HG03469 (cell line): ENCODE results near the gene TBX3.

Experiments used
- ATAC-seq: cut with Tn5 transposase; IDR thresholded peaks from one replicate; pipeline ENCODE4 v1.9.1; 2021; ENCODE audit warnings: mild to moderate bottlenecking, moderate library complexity, moderate number of reproducible peaks; ENCODE audit not compliant: unreplicated experiment

The TBX3 gene

GRCh38 chr12:114668886-114669288 lies 15.1 kb downstream of the TBX3 start:
- no peak for ATAC-seq

- ATAC-seq, result no peak
Observed at GRCh38 chr12:114668151-114668885, 15.7 kb downstream of the TBX3 start.

- no peak for ATAC-seq
Observed at GRCh38 chr12:114667669-114668150, 16.3 kb downstream of the TBX3 start.

- no peak for ATAC-seq
Observed at GRCh38 chr12:114666746-114667668, 17.0 kb downstream of the TBX3 start.

GRCh38 chr12:114665411-114666260 lies 18.3 kb downstream of the TBX3 start:
- ATAC-seq, result no peak

GRCh38 chr12:114664651-114665320 lies 19.2 kb downstream of the TBX3 start:
- ATAC-seq, result no peak

GRCh38 chr12:114662512-114663177 lies 21.3 kb downstream of the TBX3 start:
- no peak for ATAC-seq

- ATAC-seq, result no peak
Observed at GRCh38 chr12:114661245-114661644, 22.7 kb downstream of the TBX3 start.

- ATAC-seq, result no peak
Observed at GRCh38 chr12:114659084-114659483, 24.9 kb downstream of the TBX3 start.

GRCh38 chr12:114658002-114658441 lies 26.0 kb downstream of the TBX3 start:
- ATAC-seq, result no peak

- no peak for ATAC-seq
Observed at GRCh38 chr12:114657597-114657920, 26.4 kb downstream of the TBX3 start.

GRCh38 chr12:114656906-114657596 lies 26.9 kb downstream of the TBX3 start:
- no peak for ATAC-seq

GRCh38 chr12:114655934-114656749 lies 27.8 kb downstream of the TBX3 start:
- ATAC-seq, result no peak

GRCh38 chr12:114649585-114649984 lies 34.4 kb downstream of the TBX3 start:
- ATAC-seq, result no peak

- no peak for ATAC-seq
Observed at GRCh38 chr12:114648711-114649110, 35.3 kb downstream of the TBX3 start.

- no peak for ATAC-seq
Observed at GRCh38 chr12:114638790-114639435, 45.1 kb downstream of the TBX3 start.

- no peak for ATAC-seq
Observed at GRCh38 chr12:114636723-114637480, 47.1 kb downstream of the TBX3 start.
